A549 (cell line): Measurements from ENCODE around the gene COBLL1.

ENCODE experiments used
- CTCF ChIP-seq: fragments of >200 bp; sonication (Bioruptor Twin); formaldehyde crosslinking; IDR thresholded peaks from 3 replicates; pipeline ENCODE4 v1.5.1; 2016
- POLR2A ChIP-seq: IDR thresholded peaks from 2 replicates; pipeline ENCODE4 v1.6.1; 2012; ENCODE audit warnings: mild to moderate bottlenecking, low read length

- TF ChIP-seq CTCF, result peak; percentile 91
- TF ChIP-seq POLR2A, result no peak
These were observed 104.0 kb downstream of the COBLL1 start for GRCh38 chr2:164737612-164738081.
